Cardiac septum (tissue), 1 donor: Measurements from ENCODE around the gene SMTNL2. TPM values are rescaled to one million over a fixed set of nuclear protein-coding genes. Genes with fewer than 3 reads are reported as not detected.
"Not testable (repeated sequence)": the region's sequence is repeated elsewhere in the genome, so short reads cannot be mapped to it uniquely, and the experiment has no call there.

ENCODE experiments used
- DNase-seq: peaks from one replicate; pipeline ENCODE4 v3.0.0-alpha.2; 2020; ENCODE audit warnings: low spot score
- intact Hi-C: fragments of 100-400 bp; cut with DNase I; formaldehyde crosslinking; loops from one replicate; pipeline ENCODE4 v1.14.0; 2022
- total RNA-seq: library from RNA; stranded (reverse); fragmentation: NEBNext Ultra II Directional; extraction: Animal tissue kit (Norgen Biotek cat#: 25700); gene quantifications from one replicate; pipeline ENCODE4 v1.2.1, GENCODE V29; 2021
- donor health status: DM: no; HTN: no; CAD: no.

The SMTNL2 gene
- total RNA-seq, 1 donor from 2014 or later = 8.1 TPM

DNA sequence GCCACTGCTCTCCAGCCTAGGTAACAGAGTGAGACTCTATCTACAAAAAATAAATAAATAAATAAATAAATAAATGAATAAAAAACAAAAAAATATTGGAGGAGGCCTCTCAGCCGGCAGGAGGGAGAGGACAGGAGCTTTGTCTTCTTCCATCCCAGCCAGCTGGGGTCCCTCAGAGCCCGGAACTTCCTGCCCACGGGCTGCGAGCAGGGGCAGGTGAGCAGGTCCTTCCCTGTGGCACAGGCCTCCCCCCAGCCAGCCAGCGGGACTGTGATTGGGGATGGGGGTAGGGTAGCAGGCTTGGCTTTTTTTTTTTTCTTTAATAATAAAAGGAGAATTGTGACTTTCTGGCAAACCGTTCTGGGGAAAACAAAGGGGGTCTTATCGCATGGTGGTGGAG, 10.1 kb downstream of the SMTNL2 start:
- intact Hi-C loops = no loop called here
- DNase-seq = no peak

DNA sequence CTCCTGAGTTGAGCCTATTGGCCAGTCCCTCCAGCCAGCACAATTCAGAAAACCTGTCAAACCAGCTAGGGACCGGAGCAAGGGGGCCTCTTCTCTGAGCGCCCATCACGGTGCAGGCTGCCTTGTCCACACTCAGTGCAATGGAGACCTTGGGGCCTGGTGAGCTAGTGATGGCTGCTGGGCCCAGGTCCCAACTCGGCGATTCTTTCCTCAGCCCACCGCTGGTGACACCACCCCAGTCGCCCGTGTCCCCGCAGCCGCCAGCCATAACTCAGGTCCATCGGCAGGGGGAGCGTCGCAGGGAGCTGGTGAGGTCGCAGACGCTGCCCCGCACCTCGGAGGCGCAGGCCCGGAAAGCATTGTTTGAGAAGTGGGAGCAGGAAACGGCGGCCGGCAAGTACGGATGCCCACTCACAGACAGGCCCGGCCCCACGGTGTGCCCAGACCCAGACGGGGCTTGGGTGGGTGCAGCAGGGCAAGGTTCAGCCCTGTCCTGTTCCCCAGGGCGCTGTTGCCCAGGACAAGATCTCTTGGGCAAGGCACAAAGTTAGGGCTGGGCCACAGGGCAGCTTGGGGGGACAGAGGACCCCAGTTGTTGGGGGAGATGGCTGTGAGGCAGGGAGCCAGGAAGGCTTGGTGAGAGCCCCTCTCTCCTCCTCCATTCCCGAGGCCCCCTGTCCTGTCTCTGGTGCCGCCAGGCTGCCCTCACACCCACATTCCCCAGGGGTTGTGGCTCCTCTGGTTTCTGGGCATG, 10.8 kb downstream of the SMTNL2 start:
- intact Hi-C loops = no loop called here
- no peak for DNase-seq

DNA sequence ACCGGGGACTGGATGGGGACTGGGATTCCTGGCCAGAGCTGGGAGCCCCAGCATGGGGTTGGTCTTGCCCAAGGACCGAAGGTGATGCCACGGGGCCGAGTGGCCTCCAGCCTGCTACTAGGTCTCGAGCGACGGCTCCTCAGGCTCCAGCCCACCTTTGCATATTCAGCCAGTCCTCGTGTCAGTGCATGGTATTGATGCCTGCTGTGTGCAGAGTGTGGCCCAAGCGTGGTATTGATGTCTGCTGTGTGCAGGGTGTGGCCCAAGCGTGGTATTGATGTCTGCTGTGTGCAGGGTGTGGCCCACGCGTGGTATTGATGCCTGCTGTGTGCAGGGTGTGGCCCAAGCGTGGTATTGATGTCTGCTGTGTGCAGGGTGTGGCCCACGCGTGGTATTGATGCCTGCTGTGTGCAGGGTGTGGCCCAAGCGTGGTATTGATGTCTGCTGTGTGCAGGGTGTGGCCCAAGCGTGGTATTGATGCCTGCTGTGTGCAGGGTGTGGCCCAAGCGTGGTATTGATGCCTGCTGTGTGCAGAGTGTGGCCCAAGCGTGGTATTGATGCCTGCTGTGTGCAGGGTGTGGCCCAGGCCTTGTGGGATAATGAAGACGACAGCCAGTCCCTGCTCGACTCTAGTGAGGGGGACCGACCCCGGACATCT, 11.5 kb downstream of the SMTNL2 start:
- intact Hi-C loops, DNase-seq: not testable (repeated sequence)

DNA sequence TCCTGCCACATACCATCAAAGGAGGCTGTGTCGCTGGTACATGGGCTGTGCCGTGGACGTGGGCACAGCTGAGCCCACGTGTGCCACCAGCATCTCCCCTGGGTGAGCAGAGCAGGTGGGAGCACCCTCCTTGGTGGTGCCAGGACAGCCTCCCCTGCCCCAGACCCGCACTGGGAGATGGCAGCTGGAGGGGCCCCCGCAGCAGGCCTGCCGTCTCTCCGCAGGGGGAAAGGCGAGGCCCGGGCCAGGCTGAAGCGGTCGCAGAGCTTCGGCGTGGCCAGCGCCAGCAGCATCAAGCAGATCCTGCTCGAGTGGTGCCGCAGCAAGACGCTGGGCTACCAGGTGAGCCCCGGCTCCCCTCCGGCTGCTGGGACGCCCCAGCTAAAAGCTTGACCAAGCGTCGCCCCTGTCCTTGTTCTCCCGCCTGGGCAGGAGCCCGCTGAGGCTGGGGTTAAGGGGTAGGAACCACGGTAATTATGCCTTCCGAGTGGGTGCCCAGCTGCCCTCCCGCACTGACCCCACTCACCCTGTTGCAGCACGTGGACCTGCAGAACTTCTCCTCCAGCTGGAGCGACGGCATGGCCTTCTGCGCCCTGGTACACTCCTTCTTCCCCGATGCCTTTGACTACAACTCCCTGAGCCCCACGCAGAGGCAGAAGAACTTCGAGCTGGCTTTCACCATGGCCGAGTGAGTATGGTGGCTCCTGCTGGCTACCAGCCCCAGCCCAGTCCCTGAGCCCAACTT, 12.5 kb downstream of the SMTNL2 start:
- intact Hi-C loops = no loop called here
- no peak for DNase-seq

DNA sequence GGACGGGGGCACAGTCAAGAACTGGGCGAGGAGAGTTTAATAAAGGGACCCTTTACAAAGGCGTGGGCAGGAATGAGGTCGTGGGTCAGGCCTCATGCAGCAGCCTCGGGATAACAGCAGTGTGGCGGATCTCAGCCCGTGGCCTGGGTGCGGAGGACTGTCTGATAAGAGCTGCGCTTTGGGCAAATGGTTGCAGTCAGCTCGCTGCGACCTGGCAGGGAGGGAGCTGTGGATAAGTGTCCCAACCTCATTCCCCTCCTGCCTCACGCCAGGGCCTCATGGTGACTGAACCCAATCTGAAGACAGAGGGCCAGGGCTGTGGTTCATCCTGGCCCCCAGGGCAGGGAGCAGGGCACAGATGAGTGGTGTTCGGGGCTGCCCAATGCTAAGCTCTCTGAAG, 13.6 kb downstream of the SMTNL2 start:
- no peak for DNase-seq
- intact Hi-C loops = loop anchor here (2.0 kb wide), 1 partner anchor 23 kb away; no protein-coding TSS in a partner anchor

DNA sequence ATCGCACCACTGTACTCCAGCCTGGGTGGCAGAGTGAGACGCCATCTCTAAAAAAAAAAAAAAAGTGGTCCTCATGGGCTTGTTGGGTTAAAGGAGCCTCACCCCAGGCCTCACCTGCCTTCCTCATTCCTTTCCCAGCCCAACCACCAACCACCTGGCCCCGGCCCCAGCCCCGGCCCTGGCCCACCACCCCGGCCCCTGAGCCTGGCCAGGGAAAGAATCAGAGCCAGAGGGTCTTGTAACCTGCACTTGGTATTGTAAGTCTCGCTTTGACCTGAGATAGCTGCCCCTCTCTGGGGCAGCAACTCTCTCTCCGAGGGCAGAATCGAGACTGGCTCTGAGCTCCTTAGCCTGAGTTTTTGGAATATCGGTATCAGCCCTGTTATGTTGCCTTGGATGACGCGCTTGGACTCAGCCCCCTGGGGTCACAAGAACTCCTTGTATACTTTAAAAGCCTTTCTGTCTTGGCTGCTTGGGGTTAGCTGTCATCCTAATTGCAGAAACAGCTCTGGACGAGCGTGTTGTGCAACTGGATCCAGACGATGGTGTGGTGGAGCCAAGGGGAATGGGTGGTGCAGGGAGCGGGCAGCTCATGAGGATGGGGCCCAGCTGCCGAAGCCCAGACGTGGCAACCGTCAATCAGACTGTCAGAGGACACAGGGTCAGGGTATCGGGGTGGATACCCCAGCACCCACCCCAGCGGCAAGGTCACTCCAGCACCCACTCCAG, 14.6 kb downstream of the SMTNL2 start:
- intact Hi-C loops = loop anchor here (2.0 kb wide), 1 partner anchor 24 kb away; no protein-coding TSS in a partner anchor
- no peak for DNase-seq

DNA sequence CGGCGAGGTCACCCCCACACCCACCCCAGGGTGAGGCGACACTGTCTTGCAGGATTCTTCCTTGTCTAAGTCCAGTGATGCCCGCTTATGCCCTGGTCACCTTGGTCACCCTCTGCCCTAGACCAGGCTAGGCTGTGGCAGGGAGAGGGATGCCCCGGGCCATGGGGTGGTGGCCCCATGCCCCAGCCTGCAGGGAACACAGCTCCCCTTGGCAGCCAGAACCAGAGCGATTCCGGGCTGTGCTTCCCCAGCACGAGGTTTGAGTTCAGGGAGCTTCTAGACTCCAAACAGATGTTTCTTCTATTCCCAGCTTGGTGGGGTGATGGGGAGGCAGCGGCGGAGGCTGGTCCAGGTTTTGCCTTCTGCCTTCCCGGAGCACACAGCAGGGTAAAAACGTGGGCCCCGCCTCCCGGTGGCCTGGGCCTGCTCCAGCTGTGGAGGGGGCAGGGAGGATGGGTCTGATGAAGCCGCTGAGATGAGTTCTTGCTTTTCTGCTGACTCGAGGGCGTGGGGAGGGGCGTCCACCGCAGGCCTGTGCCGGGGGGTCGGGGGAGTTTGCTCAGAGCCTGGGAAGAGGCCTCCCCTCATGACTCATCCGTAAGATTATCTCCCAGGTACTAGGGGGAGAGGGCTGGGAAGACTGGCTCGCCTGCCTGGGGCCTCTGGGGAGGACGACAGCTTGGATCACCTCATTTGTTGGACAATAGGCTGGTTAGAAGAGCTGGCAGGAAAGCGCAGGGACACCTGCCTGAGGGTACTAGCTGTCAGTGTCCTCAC, 15.4 kb downstream of the SMTNL2 start:
- intact Hi-C loops = loop anchor here (2.0 kb wide), 1 partner anchor 25 kb away; no protein-coding TSS in a partner anchor
- no peak for DNase-seq

DNA sequence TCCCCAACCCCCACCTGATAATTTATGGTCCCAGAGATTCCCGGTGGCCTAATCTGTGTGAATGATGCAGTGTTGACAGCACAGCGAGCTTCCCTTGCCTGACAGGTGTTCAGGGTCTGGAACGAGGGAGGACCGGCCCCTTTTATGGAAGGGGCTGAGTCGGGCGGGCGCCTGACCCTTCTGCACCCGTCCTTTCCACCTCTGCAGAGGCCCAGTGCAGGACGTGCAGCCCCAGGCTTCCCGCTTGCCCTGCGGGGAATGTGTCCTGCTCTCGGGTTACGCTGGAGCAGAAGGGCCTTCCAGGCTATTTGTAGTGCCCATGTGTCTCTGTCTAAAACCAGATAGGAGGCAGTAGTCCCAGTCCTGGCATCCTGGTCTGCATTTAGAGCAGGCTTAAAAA, 16.2 kb downstream of the SMTNL2 start:
- DNase-seq = no peak
- intact Hi-C loops = no loop called here

DNA sequence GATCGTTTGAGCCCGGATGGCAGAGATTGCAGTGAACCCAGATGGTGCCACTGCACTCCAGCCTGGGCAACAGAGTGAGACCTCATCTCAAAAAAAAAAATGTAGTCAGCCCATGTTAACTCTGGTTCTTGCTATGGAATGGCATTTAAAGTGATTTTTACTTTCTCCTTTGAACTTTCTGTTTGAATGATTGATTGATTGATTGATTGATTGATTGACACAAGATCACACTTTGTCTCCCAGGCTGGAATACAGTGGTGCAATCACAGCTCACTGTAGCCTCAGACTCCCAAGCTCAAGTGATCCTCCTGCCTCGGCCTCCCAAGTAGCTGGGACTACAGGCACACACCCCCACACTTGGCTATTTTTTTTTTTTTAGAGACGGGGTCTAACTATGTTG, 17.0 kb downstream of the SMTNL2 start:
- intact Hi-C loops = no loop called here

DNA sequence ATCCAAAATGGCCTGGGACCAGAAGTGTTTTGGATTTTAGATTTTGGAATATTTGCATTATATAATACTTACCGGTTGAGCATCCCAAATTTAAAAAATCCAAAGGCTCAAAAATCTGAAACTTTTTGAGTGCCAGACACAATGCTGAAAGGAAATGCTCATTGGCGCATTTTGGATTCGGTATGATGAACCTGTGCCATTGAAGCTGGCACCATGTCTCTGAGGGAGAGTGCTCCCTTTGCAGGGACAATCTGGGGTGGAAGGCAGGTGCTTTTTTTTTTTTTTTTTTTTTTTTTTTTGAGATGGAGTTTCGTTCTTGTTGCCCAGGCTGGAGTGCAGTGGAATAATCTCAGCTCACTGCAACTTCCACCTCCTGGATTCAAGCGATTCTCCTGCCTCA, 17.7 kb downstream of the SMTNL2 start:
- intact Hi-C loops = no loop called here
- no peak for DNase-seq

More for the DNA sequence above, 17.0 kb downstream of the SMTNL2 start:
- DNase-seq = no peak

DNA sequence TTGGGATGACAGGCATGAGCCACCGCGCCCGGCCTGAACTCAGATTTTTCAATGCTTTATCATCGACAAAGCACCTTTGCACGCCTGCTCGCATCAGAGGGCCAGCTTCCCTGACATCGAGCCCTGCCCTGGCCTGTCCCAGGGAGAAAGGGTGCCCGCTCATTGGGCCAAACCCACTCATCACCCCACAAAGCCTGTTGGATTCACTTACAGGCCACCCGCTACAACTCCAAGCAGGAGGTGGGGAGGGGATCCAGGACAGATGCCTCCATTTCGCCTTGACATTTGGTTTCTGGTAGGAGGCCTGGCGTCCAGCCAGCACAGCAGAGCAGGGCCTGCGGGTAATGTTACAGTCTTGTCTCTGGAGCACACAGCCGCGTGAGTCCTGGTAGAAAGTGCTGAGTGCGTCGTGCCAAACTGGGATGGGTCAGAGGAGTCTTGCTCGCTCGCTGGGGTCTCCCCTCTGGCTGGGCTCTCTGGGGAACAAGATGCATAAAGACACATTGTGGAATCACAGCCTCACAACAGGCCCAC, 19.8 kb downstream of the SMTNL2 start:
- intact Hi-C loops = no loop called here
- no peak for DNase-seq

DNA sequence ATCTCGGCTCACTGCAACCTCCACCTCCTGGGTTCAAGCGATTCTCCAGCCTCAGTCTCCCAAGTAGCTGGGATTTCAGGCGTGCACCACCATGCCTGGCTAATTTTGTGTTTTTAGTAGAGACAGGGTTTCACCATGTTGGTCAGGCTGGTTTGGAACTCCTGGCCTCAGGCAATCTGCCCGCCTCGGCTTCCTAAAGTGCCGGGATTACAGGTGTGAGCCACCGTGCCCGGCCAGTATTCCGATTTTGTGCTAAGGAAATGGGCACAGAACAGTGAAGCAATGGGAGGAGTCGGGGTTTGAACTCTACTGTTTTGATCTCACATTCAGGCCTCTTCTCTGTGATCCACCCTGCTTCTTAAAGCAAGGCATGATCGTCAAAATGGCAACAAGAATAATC, 20.4 kb downstream of the SMTNL2 start:
- DNase-seq, intact Hi-C loops: not testable (repeated sequence)

DNA sequence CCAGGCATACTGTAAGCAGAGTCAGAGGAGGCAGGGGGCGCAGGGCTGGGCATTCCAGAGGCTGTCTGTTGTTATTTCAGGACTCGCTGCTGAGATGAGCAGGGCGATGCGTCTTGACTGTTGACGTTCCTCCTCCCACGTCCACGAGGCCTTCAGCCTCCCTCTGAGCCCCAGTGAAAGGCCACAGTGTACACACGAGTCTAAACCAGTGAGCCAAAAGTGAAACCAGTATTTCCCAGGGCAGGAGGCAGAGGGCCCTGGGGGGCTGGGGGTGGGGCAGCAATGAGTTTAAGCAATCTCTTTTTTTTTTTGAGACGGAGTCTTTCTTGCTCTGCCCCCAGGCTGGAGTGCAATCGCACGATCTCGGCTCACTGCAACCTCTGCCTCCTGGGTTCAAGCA, 21.5 kb downstream of the SMTNL2 start:
- no peak for DNase-seq
- intact Hi-C loops = no loop called here

DNA sequence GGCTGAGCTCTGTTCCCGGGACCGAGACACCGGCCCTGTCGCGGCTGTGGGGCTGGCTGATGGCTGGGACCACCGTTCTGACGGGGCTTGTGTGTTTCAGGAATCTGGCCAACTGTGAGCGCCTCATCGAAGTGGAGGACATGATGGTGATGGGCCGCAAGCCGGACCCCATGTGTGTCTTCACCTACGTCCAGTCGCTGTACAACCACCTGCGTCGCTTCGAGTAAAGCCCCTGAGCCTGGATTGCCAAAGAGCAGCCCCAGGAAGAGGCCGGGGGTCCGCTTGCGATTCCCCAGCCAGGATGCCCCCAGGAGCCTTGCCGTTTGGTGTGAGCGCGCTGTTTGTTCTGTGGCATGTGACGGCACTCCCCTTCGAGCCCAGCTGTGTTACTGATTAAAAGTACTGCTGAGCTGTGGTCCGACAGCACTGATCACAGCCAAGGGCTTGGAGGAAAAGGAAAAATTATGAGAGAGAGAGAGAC, 23.0 kb downstream of the SMTNL2 start:
- intact Hi-C loops = no loop called here
- no peak for DNase-seq

DNA sequence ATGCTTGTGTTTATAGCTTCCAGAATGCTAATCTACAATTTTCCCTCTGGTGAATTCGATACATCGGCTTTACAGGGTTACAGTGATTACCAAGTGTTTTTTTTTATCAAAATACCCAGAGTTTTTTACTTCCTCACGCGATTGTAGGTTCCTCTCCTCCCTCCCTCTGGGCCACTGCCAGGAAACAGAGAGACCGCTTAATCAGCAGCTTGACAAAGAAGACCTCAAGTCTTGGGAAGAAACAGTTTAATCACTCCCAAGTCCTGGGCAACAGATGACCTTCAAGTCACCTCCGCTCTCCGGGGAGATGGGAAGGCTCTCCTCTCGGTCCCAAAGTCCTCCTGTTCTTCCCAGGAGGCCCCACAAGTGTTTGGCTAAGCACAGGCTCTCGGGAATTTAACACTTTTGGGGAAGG, 23.5 kb downstream of the SMTNL2 start:
- DNase-seq = no peak
- intact Hi-C loops = no loop called here

DNA sequence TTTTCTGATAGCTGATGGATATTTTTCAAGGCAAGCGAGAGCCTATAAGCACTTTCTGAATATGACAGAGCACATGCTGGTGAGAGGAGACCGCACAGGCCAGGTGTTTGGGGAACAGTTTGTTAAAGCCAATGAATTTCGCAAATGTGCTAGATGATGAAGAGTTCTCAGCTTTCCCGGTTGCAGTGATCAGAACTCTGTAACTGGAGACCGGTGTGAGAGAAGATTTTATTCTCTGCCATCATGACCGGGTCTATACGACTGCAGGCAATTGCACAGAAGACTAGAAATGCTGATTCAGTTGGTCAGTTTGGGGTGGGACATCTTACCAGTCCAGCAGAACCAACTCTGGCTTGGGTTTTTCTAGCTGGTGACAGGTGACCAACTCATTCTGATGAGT, 25.4 kb downstream of the SMTNL2 start:
- no peak for DNase-seq
- intact Hi-C loops = no loop called here

DNA sequence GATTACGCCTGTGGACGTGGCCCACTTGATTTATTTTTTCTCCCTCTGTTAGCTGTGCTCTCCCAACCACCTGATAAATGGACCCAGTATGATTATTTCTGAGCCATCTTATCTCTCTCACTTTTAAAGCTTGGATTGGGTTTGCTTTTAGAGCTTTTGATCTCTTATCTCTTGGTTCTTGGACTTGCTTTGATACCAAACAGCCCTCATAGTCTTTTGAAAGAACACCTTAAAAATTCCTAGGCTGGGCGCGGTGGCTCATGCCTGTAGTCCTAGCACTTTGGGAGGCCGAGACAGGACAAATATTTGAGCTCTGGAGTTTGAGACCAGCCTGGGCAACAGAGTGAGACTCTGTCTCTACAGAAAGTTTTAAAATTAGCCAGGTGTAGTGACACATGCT, 25.8 kb downstream of the SMTNL2 start:
- no peak for DNase-seq
- intact Hi-C loops = no loop called here

DNA sequence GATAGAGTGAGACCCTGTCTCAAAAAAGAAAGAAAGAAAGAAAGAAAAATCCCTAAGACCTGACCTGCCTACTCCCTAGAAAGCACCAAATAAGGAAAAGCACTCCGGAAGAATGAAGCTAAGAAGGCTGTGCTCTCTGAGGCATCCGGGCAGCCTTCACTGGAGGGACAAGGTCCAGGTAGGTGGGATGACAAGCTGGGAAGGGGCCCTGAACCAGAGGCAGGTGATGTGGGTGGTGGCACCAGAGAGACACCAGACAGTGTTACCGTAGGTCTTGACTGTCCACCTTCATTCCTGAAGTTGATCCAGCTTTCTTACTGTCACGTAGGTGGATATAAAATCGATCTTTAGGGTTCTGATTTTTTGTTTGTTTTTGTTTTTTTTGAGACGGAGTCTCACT, 26.3 kb downstream of the SMTNL2 start:
- intact Hi-C loops = no loop called here
- DNase-seq = no peak

DNA sequence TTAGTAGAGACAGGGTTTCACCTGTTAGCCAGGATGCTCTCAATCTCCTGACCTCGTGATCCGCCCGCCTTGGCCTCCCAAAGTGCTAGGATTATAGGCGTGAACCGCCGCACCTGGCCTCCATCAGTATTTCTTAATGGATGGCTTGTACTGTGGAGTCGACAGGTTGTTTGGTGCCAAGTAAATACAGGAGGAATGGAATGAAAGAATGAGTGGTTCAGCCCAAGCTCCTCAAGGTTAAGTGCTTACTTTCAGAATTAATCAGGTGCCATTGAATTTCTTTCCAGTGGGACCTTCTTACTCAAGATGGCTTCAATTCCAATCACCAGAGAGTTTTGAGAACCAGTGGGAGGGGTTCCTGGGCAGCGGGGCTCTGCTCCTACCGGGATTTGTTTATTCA, 32.1 kb downstream of the SMTNL2 start:
- intact Hi-C loops = no loop called here
- DNase-seq = no peak
